Erythroblast (primary cell): ENCODE measurements around the gene NQO2.
"Not testable (repeated sequence)": the region's sequence is repeated elsewhere in the genome, so short reads cannot be mapped to it uniquely, and the experiment has no call there.

Source experiments
- GATA1 ChIP-seq: IDR thresholded peaks from 2 replicates; pipeline ENCODE4 v1.6.1; 2011; ENCODE audit warnings: low read depth, mild to moderate bottlenecking, control low read depth, low read length, moderate library complexity
- POLR2A ChIP-seq: IDR thresholded peaks from 2 replicates; pipeline ENCODE4 v1.6.1; 2011; ENCODE audit warnings: mild to moderate bottlenecking, low read length

- not testable (repeated sequence) for TF ChIP-seq POLR2A, GATA1
Observed at GRCh38 chr6:2972219-2972487, 27.5 kb upstream of the NQO2 start.
